Measurements from ENCODE around the gene BRSK2. TPM values are rescaled to one million over a fixed set of nuclear protein-coding genes. Genes with fewer than 3 reads are reported as not detected.
"Not testable (repeated sequence)": the region's sequence is repeated elsewhere in the genome, so short reads cannot be mapped to it uniquely, and the experiment has no call there.

The BRSK2 gene
- total RNA-seq, 1 donor from 2014 or later, result 0.52 TPM

DNA sequence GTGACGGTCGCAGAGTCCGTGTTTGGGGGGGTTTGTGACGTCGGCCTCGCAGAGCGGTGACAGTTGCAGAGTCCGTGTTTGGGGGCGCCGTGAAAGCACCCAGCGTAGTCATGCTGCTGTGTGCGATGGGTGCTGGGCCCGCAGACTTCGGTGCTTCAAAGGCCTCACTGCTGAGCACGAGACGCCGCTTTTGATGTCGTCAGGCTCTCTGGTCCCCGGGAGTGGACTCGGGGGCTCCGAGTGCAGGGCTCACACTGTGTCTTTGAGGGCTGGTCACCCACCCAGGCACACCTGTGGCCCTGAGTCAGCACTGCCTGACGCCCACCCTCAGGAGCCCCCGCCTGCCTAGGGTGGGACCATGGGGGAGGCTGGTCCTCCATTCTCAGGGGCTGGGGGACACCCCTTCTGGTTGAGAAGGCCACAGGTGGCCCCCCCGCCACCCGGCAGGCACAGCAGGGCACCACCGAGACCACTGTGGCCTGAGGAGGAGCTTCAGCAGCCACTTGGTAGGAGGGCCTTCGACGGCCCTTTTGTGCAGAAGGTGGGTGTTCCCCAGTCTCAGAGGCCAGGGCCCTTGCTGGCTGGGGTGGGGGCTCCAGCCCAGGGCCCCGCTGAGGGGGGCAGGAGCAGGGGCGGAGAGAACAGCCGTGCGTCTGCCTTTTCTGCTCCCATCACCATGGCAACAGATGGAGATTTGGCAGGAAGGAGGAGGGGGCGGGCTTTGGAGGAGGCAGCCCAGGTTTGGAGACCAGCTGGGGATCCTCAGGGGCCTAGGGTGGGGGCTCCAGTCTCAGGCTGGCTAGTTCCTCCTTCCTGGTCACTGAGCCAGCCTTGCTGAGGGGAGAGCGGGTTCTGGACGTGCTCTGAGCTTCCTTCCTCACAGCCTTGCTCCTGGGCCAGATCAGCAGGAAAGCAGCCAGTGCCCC, 20.9 kb downstream of the BRSK2 start:
- no peak for DNase-seq
- Histone ChIP-seq H3K4me3 (no peak overlapping the region), H3K9me3 (replicated peaks) (peaks cover 3% of the 10 kb centered on the region), H3K4me1 (no peaks in the 10 kb centered on the region), H3K27ac (replicated peaks) (no peak overlapping the region), H3K36me3 (no peaks in the 10 kb centered on the region), H3K27me3 (ENCODE audit: low read depth) (peaks cover 49% of the 10 kb centered on the region)
- no peak for TF ChIP-seq CTCF (IDR thresholded peaks at IDR 0.05; ENCODE audit: borderline replicate concordance)
- intact Hi-C loops (cut with micrococcal nuclease), result no loop called here

DNA sequence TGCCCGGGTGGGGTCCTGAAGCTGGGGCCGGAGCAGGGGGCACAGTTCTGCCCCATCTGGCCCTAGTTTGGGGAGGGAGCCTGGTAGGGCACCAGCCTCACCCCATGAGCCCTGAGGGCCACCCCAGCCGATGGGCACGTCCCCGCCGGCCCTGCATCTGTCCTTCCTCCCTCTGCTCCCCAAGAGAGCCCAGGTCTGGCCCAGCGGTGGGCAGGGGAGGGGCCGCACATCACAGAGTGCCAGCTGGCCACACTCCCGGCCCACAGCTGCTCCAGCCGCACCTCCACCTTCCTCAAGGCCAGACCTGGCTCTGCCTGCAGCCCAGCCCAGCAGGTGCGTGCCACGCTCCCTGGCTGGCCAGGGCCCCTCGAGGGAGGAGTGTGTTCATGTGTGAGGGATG, 21.6 kb downstream of the BRSK2 start:
- Histone ChIP-seq H3K36me3 (no peaks in the 10 kb centered on the region), H3K9me3 (replicated peaks) (peaks cover 10% of the 10 kb centered on the region), H3K27me3 (ENCODE audit: low read depth) (peaks cover 44% of the 10 kb centered on the region), H3K4me1 (no peaks in the 10 kb centered on the region), H3K4me3 (no peak overlapping the region), H3K27ac (replicated peaks) (no peak overlapping the region)
- intact Hi-C loops (cut with micrococcal nuclease), result no loop called here
- TF ChIP-seq CTCF (IDR thresholded peaks at IDR 0.05; ENCODE audit: borderline replicate concordance), result no peak
- DNase-seq, result no peak

- H3K4me1 ChIP-seq; DNase-seq; H3K27ac ChIP-seq (replicated peaks); H3K36me3 ChIP-seq; H3K4me3 ChIP-seq; intact Hi-C loops (cut with micrococcal nuclease): not testable (repeated sequence)
- peaks cover 43% of the 10 kb centered on the region for H3K27me3 ChIP-seq (ENCODE audit: low read depth)
- H3K9me3 ChIP-seq (replicated peaks), result peaks cover 14% of the 10 kb centered on the region
These were observed 22.0 kb downstream of the BRSK2 start for GRCh38 chr11:1411739-1412138.

DNA sequence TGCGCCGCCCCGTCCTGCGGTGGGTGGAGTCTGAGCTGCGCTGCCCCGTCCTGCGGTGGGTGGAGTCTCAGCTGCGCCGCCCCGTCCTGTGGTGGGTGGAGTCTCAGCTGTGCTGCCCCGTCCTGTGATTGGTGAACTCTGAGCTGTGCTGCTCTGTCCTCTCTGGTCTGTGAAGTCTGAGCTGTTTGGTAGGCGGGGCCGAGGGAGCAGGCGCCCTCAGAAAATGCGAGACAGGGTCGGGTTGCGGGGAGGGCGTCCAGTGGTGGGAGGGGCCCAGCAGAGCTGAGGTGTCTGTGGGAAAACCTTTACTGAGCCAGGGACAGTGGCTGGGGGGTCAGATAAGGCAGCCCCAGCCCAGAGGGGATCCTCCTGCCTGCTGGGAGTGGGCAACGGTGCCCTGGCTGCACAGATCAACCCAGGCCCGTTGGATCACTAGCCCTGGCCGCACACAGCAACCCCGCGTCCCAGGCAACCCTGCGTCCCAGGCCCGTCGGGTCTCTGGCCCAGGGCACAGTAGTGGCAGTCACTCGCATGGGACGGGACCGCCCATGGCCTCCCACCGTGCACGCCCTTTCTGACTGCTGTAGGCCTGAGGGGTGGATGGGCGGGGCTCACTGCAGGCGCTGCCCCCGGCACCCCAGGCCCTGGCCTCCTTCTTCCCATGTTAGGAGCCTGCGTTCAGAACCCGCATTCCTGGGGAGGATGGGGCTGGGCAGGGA, 22.8 kb downstream of the BRSK2 start:
- DNase-seq, result no peak
- no peak overlapping the region for H3K4me3 ChIP-seq
- no peak for TF ChIP-seq CTCF (IDR thresholded peaks at IDR 0.05; ENCODE audit: borderline replicate concordance)

DNA sequence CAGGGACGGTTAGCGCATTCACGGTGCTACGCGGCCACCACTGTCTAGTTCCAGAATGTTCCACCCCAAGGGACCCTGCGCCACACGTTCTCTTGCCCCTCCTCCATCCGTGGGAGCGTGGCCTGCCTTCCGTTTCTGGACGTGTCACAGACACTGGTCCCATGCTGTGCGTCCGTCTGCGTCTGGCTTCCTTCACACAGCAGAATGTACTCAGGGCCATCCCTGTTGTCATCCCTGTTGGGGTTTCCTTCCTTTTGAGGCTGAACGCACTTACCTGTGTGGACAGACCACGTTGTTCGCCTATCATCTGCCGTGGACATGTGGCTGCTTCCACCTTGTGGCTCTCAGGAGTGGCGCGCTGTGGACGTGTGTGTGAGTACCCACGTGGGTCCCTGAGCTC, 24.9 kb downstream of the BRSK2 start:
- TF ChIP-seq CTCF (IDR thresholded peaks at IDR 0.05; ENCODE audit: borderline replicate concordance), result no peak

More for the DNA sequence above, 22.8 kb downstream of the BRSK2 start:
- Histone ChIP-seq H3K4me1 (no peaks in the 10 kb centered on the region), H3K36me3 (no peaks in the 10 kb centered on the region), H3K27ac (replicated peaks) (no peak overlapping the region), H3K27me3 (ENCODE audit: low read depth) (peaks cover 35% of the 10 kb centered on the region), H3K9me3 (replicated peaks) (peaks cover 21% of the 10 kb centered on the region)
- intact Hi-C loops (cut with micrococcal nuclease), result no loop called here

More for the DNA sequence above, 24.9 kb downstream of the BRSK2 start:
- peaks cover 25% of the 10 kb centered on the region for H3K27me3 ChIP-seq (ENCODE audit: low read depth)
- no peak for DNase-seq
- intact Hi-C loops (cut with micrococcal nuclease), result no loop called here
- no peaks in the 10 kb centered on the region for H3K36me3 ChIP-seq
- H3K4me1 ChIP-seq, result no peaks in the 10 kb centered on the region
- H3K4me3 ChIP-seq, result no peak overlapping the region
- no peak overlapping the region for H3K27ac ChIP-seq (replicated peaks)
- H3K9me3 ChIP-seq (replicated peaks), result peaks cover 42% of the 10 kb centered on the region
